ENCODE results near the gene SEMA4D.

The SEMA4D gene

GRCh38 chr9:89311346-89312221 lies 186.3 kb downstream of the SEMA4D start:
- no peak for DNase-seq (ENCODE audit: low read depth)

Data from amniotic epithelial cell (primary cell).